GM18498 (cell line): Measurements from ENCODE around the gene CCDC70.
A peak's percentile ranks its signal among the peaks of the same experiment; 100 is the strongest.
"Not testable (repeated sequence)": the region's sequence is repeated elsewhere in the genome, so short reads cannot be mapped to it uniquely, and the experiment has no call there.

Experiments
- ATAC-seq: cut with Tn5 transposase; IDR thresholded peaks from one replicate; pipeline ENCODE4 v1.9.1; 2021; ENCODE audit warnings: mild to moderate bottlenecking, moderate library complexity; ENCODE audit not compliant: unreplicated experiment

Gene CCDC70

GRCh38 chr13:51861723-51862300, at the start of gene CCDC70:
TSS of gene CCDC70 (plus strand) at chr13:51861969. CDS start at chr13:51865412, 3,443 bp downstream.
- no peak for ATAC-seq

DNA sequence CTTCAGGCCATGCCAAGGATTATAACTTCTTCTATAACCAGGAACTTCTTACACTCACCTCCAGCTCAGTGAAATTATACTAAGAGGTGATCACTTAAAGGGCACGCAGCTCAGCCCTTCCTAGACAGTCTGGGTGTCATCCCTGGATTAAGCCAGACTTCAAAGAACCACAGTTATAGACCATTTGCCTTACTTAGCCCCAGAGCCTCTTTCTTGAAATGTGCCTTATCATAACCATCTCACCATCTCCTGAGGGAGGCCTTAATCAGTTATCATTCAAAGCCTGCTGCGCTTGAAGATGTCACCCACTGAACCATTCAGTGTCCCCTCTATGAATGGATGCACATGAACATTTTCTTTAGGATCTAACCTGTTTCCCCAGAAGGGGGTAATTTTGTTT, 47.7 kb upstream of the CCDC70 start:
- no peak for ATAC-seq

- ATAC-seq = peak; percentile 75
Observed at GRCh38 chr13:51814825-51815650, 46.7 kb upstream of the CCDC70 start.

- ATAC-seq = no peak
Observed at GRCh38 chr13:51815848-51816247, 45.9 kb upstream of the CCDC70 start.

GRCh38 chr13:51816604-51817249, 45.0 kb upstream of the CCDC70 start:
- ATAC-seq = no peak

GRCh38 chr13:51817717-51818116, 44.1 kb upstream of the CCDC70 start:
- ATAC-seq = no peak

DNA sequence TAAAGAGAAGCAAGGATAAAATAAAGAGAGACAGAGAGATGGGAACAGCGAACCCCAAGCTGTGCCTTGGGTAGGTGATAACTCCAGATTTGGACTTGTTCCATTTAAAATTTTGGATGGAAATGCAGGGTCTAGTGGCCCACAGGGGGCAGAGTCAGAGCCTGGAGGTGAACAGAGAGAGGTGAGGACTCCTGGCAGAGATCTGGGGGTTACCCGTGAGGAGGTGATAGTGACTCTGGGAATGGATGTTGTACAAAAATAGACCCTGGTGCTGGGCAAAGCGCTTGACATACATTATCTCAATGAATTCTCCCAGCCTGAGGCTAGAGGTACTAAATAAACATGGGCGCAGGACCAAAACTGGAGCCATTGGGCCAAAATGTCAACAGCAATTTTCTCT, 43.5 kb upstream of the CCDC70 start:
- no peak for ATAC-seq

DNA sequence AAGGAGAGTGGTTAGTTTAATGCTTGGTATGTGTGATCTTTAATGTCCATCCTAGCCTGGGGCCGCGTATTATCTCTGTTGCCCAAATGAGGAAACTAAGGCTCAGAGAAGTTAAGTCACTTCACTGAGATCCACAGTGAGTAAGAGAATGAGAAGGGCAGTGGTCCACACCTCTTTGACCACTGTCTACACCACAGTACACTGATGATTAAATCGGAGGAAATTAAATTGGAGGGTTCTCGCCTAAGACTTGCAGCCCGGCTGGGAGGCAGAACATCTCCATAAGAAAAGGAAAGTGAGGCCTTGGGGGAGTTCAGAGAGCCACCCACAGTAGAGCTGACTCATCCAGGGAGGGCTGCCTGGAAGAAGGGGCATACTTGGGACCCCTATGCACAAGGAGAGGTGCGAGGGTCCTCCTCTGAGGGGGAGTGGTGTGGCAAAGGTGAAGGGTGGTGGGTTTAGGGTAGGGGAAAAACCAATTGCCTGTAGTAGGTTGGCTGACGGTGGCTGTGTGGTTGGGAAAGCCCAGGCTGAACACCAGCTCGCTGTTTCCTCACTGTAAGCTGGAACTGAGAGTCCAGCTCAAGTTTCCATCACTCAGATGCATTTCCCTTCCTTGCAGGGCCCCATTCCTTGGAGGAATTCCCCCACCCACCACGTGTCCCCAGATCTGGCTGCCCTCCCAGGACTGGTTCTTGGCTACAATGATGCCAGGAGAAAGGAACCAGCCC, 42.8 kb upstream of the CCDC70 start:
- peak; percentile 37 for ATAC-seq

- no peak for ATAC-seq
Observed at GRCh38 chr13:51819544-51819943, 42.2 kb upstream of the CCDC70 start.

GRCh38 chr13:51820016-51820597, 41.7 kb upstream of the CCDC70 start:
- no peak for ATAC-seq

DNA sequence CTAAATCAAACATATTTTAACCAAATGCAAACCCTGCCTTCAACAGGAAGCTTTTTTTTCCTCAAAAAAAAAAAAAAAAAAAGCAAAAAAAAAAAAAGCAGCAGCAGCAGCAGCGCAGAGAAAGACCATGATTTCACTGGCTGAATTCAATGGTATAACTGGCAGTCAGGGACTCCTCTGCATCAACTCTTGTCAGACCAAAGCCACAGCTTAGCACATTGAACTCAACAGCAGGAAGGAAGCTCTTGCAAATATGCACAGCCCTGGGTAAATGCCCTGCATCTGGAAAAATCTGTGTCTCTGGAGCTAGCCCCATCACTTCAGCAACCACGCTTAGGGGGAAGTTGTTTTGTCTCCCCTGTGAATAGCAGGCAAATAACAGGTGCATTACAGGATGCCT, 40.2 kb upstream of the CCDC70 start:
- ATAC-seq = no peak

- ATAC-seq = no peak
Observed at GRCh38 chr13:51822106-51822815, 39.5 kb upstream of the CCDC70 start.

DNA sequence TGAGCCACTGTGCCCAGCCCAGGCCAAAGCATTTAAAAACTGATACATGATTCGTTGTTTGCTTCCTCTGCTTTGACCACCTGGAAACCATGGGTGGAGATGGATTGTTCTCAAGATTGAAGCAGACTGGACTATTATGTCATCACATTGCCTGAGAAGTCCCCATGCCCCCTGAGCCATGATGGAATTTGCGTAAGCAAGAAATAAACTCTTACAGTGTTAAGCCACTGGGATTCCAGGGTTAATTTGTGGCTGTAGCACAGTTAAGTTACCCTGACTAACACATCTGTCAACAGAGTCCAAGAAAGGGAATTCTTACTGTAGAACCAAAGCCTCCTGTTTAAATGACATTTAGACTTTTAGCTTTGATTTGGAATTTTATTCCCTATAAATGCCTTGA, 38.4 kb upstream of the CCDC70 start:
- ATAC-seq = no peak

DNA sequence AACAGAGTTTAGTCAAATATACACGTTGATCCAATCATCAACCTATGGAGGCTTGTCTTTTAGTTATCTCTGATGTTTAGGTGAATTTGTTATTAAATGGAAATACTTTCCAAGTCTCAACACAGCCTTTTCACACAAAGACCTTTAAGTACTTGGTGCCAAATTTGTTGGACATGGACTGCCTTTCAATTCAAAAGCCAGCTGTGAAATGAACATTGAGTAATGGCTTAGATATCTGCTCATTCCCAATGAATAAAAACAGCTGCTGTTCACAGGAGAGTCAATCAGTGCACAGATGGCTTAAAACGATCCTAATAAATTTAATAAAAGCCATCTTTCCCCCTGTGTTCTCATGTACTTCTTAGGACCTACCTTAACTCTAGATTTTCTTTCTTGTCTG, 37.9 kb upstream of the CCDC70 start:
- no peak for ATAC-seq

- not testable (repeated sequence) for ATAC-seq
Observed at GRCh38 chr13:51824712-51825111, 37.1 kb upstream of the CCDC70 start.

DNA sequence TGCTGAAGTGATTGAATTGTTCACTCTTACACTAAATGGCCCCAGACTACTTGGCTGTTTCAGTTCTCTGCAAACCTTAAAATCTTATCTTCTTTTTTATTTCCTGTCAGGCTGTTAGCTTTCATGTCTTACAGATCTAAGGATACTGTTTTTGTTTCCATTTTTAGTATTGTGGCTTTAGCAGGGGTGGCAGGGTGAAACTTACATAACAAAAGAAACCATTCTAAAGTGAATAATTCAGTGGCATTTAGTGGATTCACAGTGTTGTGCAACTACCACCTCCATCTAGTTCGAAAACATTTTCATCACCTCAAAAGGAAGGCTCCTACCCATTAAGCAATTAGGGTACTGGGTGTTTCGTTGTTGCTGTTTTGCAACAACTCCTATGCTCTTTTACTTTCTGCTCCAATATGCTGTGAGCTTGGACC, 36.6 kb upstream of the CCDC70 start:
- peak; percentile 49 for ATAC-seq

GRCh38 chr13:51825681-51826254, 36.0 kb upstream of the CCDC70 start:
- no peak for ATAC-seq

GRCh38 chr13:51826606-51827005, 35.2 kb upstream of the CCDC70 start:
- ATAC-seq = no peak

DNA sequence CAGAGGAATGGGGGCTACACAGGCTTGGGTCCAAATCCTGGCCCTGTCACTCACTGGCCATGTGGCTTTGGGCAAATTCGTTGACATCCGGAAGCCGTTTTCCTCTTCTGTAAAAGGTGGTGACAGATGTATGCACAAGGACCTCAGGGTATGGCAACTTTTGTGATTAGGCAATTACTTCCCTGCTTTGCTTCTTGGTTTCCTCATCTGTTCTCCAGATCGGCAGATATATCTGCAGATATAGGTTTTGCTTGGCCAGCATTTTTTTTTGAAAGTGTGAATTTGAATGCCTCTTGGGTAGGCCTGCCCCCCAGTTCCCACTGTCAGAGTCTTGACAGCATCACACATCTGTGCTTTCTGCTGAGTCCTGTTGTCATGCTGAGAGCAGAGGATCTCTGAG, 34.5 kb upstream of the CCDC70 start:
- no peak for ATAC-seq
